Measurements from ENCODE around the gene OR10K2. TPM values are rescaled to one million over a fixed set of nuclear protein-coding genes. Genes with fewer than 3 reads are reported as not detected.
"Not testable (repeated sequence)": the region's sequence is repeated elsewhere in the genome, so short reads cannot be mapped to it uniquely, and the experiment has no call there.

The OR10K2 gene
- total RNA-seq, 2 experiments from 2014 or later: not detected

DNA sequence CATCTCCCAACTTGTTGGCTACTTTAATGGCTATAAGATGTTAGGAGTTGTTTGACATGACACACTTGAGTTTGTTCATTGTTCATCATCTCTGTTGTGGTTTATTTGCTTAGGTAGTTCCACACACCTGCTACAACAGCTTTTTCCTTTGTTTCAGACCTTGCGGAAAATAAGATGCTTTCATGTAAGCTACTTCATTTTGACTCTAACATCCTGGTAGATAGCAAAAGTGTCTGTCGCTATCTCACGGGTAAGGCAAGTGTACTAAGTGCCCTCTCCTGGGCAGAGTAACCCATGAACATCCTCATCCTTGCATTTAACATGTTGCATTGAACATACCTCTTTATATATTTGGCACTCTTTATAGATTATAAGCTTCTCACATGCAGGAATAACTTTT lies 25.2 kb downstream of the OR10K2 start:
- H3K27ac Mint-ChIP-seq: no peak overlapping the region
- CTCF ChIA-PET: no interaction called here
- no peak for ATAC-seq
- H3K36me3 Mint-ChIP-seq: no peaks in the 10 kb centered on the region
- no peaks in the 10 kb centered on the region for H3K9me3 Mint-ChIP-seq (ENCODE audit: low read depth)
- no peak overlapping the region for H3K4me3 Mint-ChIP-seq
- H3K27me3 Mint-ChIP-seq: peaks cover 37% of the 10 kb centered on the region
- no peak for DNase-seq
- peaks cover 9% of the 10 kb centered on the region for H3K4me1 Mint-ChIP-seq

GRCh38 chr1:158398818-158399514 lies 27.1 kb downstream of the OR10K2 start, which contains the start of gene OR10T2:
Gene OR10T2, minus strand, starts transcription at chr1:158399466. Its CDS starts 0 bp downstream, at chr1:158399466.
- Mint-ChIP-seq H3K36me3 (no peaks in the 10 kb centered on the region), H3K4me3 (no peak within 1 kb of the TSS), H3K27me3 (peaks cover 37% of the 10 kb centered on the region), H3K27ac (no peak within 1 kb of the TSS), H3K4me1 (peaks cover 9% of the 10 kb centered on the region), H3K9me3 (ENCODE audit: low read depth) (no peaks in the 10 kb centered on the region)
- ATAC-seq (peak; percentile 33), DNase-seq (peak; percentile 42)
- CTCF ChIA-PET: no interaction called here

GRCh38 chr1:158396646-158397045 lies 29.4 kb downstream of the OR10K2 start:
- Mint-ChIP-seq H3K27me3 (peaks cover 23% of the 10 kb centered on the region), H3K9me3 (ENCODE audit: low read depth) (no peaks in the 10 kb centered on the region), H3K36me3 (no peaks in the 10 kb centered on the region), H3K4me1 (peaks cover 9% of the 10 kb centered on the region), H3K4me3 (no peak overlapping the region), H3K27ac (no peak overlapping the region)
- CTCF ChIA-PET: no interaction called here
- no peak for ATAC-seq
- no peak for DNase-seq

DNA sequence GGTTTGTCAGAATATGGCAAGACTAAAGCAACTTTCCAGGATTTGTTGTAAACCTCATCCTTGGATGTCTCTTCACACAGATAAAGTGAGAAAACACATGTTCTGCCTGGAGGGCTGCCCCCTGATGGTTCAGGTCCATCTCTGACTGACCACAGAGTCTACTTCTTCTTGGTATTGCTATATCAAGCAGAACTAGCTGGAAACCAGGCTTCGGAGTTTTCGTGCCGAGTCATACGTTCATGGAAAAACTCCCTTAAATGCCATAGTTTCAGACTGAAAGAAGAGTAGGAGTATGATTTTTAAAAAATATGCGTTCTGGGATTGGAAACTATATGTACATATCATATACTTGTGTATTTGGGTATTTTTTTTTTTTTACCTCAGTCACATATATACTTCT lies 32.6 kb downstream of the OR10K2 start:
- DNase-seq: no peak
- no peak overlapping the region for H3K4me3 Mint-ChIP-seq
- H3K27me3 Mint-ChIP-seq: peaks cover 5% of the 10 kb centered on the region
- H3K27ac Mint-ChIP-seq: no peak overlapping the region
- no peak for ATAC-seq
- H3K9me3 Mint-ChIP-seq (ENCODE audit: low read depth): no peaks in the 10 kb centered on the region
- peaks cover under 1% of the 10 kb centered on the region for H3K4me1 Mint-ChIP-seq
- CTCF ChIA-PET: no interaction called here
- no peaks in the 10 kb centered on the region for H3K36me3 Mint-ChIP-seq

DNA sequence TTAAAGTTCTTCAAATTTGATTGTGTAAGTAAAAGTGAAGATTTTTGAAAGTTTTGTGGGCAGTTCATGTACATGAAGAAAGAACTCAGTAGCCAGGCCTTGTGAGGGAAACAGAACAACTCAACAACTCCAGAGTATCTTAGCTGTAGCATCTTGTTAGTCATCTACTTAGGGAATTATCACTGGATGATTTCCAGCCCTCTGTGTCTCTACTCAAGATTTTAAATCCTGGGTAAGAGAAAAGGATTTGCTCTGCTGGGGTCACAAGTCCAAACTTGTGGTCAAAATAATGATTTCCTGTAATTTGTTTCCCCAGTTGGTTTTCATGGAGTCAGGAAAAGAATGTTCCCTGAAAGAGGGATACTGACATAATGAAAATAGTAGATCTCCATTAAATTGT lies 34.9 kb downstream of the OR10K2 start:
- H3K9me3 Mint-ChIP-seq (ENCODE audit: low read depth): peaks cover 2% of the 10 kb centered on the region
- ATAC-seq: no peak
- H3K27me3 Mint-ChIP-seq: peaks cover 5% of the 10 kb centered on the region
- no peaks in the 10 kb centered on the region for H3K4me1 Mint-ChIP-seq
- DNase-seq: no peak
- H3K4me3 Mint-ChIP-seq: no peak overlapping the region
- no peaks in the 10 kb centered on the region for H3K36me3 Mint-ChIP-seq
- no peak overlapping the region for H3K27ac Mint-ChIP-seq
- CTCF ChIA-PET: no interaction called here

DNA sequence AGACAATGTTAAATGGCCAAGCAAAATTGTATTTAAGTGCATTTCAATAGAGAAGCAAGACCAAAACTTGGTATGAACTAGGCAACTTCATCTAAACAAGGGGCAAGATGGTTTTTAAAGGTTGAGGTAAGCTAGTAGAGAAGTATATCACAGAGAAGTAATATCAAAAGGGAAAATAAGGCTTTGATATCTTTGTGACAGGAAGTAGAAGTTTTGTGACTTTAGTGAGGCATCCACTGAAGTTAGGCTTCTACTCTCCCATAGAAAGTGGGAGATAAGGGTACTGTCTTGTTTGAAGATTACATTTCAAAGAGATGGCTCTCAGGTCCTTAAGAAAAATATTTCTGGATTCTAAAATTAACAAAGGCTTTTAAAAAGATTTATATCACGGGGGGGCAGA lies 35.7 kb downstream of the OR10K2 start:
- H3K36me3 Mint-ChIP-seq: no peaks in the 10 kb centered on the region

GRCh38 chr1:158374860-158375259 lies 51.2 kb downstream of the OR10K2 start:
- DNase-seq: no peak
- Mint-ChIP-seq H3K27ac (no peak overlapping the region), H3K36me3 (no peaks in the 10 kb centered on the region), H3K9me3 (ENCODE audit: low read depth) (peaks cover 6% of the 10 kb centered on the region), H3K4me3 (no peak overlapping the region), H3K4me1 (no peaks in the 10 kb centered on the region), H3K27me3 (peaks cover 28% of the 10 kb centered on the region)
- CTCF ChIA-PET: no interaction called here
- ATAC-seq: no peak

More for the DNA sequence above, 35.7 kb downstream of the OR10K2 start:
- Mint-ChIP-seq H3K27ac (no peak overlapping the region), H3K4me3 (no peak overlapping the region), H3K27me3 (peaks cover under 1% of the 10 kb centered on the region), H3K9me3 (ENCODE audit: low read depth) (peaks cover 2% of the 10 kb centered on the region), H3K4me1 (no peaks in the 10 kb centered on the region)
- CTCF ChIA-PET: no interaction called here
- ATAC-seq (no peak), DNase-seq (no peak)

DNA sequence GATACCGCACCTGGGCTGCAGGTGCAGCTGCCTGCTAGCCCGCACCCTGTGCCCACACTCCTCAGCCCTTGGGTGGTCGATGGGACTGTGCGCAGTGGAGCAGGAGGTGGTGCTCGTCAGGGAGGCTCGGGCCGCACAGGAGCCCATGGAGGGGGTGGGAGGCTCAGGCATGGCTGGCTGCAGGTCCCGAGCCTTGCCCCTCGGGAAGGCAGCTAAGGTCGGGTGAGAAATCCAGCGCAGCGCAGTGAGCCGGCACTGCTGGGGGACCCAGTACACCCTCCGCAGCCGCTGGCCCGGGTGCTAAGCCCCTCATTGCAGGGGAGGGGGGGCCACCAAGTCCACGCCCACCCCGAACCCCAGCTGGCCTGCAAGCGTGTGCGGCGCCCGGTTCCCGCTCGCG lies 51.9 kb downstream of the OR10K2 start:
- H3K9me3 Mint-ChIP-seq (ENCODE audit: low read depth); H3K27ac Mint-ChIP-seq; DNase-seq; H3K4me3 Mint-ChIP-seq; ATAC-seq; CTCF ChIA-PET; H3K36me3 Mint-ChIP-seq; H3K4me1 Mint-ChIP-seq: not testable (repeated sequence)
- peaks cover 28% of the 10 kb centered on the region for H3K27me3 Mint-ChIP-seq

- H3K27ac Mint-ChIP-seq: no peak overlapping the region
Observed at GRCh38 chr1:158371188-158371953, 54.7 kb downstream of the OR10K2 start.

More at GRCh38 chr1:158371188-158371953, 54.7 kb downstream of the OR10K2 start:
- Mint-ChIP-seq H3K4me1 (no peaks in the 10 kb centered on the region), H3K9me3 (ENCODE audit: low read depth) (peaks cover 6% of the 10 kb centered on the region), H3K4me3 (no peak overlapping the region), H3K36me3 (no peaks in the 10 kb centered on the region), H3K27me3 (peaks cover 9% of the 10 kb centered on the region)
- DNase-seq (no peak), ATAC-seq (no peak)
- CTCF ChIA-PET: no interaction called here

Other genes starting within 250 kb of the OR10K2 start
- gene CD1D, start 245.3 kb downstream of the OR10K2 start, total RNA-seq: not detected
- gene CD1A, start 171.8 kb downstream of the OR10K2 start, total RNA-seq: not detected
- gene CD1C, start 136.3 kb downstream of the OR10K2 start, total RNA-seq: not detected
- not detected for gene CD1B, start 94.7 kb downstream of the OR10K2 start, total RNA-seq
- not detected for gene CD1E, start 72.3 kb downstream of the OR10K2 start, total RNA-seq
- not detected for gene OR10T2, start 26.8 kb downstream of the OR10K2 start, total RNA-seq
- gene OR10K1, start 35.6 kb upstream of the OR10K2 start, total RNA-seq: not detected
- gene OR10R2, start 46.0 kb upstream of the OR10K2 start, total RNA-seq: not detected
- not detected for gene OR6Y1, start 128.2 kb upstream of the OR10K2 start, total RNA-seq
- not detected for gene OR6P1, start 144.3 kb upstream of the OR10K2 start, total RNA-seq
- gene OR10X1, start 153.7 kb upstream of the OR10K2 start, total RNA-seq: not detected
- gene OR10Z1, start 179.0 kb upstream of the OR10K2 start, total RNA-seq: not detected

Data from activated CD8-positive, alpha-beta memory T cell treated with anti-CD3 and anti-CD28 coated beads, Interleukin-2, amount 10 ng/mL, durations not matched to agents 7 days and 5 days (primary cell).